ENCODE measurements around the gene TNS1. TPM values are rescaled to one million over a fixed set of nuclear protein-coding genes. Genes with fewer than 3 reads are reported as not detected.

TNS1 gene
- total and polyA plus RNA-seq, 9 of the 15 experiments (the other 6 are each of a cell fraction or from before 2014, with no cell fraction given) = 0.13 to 2.7 (median 0.77) TPM

- TF ChIP-seq EGR1 (conservative IDR thresholded peaks at IDR 0.05) (peak; percentile 22; the same call in 1 of the 2 replicates), CREB1 (IDR thresholded peaks at IDR 0.05) (peak; percentile 37; the same call in 1 of the 2 replicates), CREB1 (CRISPR knock-in tag; IDR thresholded peaks at IDR 0.05) (no peak), TAF9B (IDR thresholded peaks at IDR 0.05; ENCODE audit: partially characterized antibody) (no peak), CBFA2T3 (IDR thresholded peaks at IDR 0.05) (peak; percentile 80), CREB3 (tag; conservative IDR thresholded peaks at IDR 0.05; ENCODE audit: low read depth) (0 out of 2 replicates have a peak, but pooled peaks have one; percentile 41), MAFG (tag; conservative IDR thresholded peaks at IDR 0.05) (0 out of 2 replicates have a peak, but pooled peaks have one; percentile 3), NR2C2 (CRISPR knock-in tag; IDR thresholded peaks at IDR 0.05) (no peak), NR2C2 (tag; IDR thresholded peaks at IDR 0.05) (peak; percentile 51; the same call in 1 of the 2 replicates), TAL1 (IDR thresholded peaks at IDR 0.05) (peak; percentile 71), SPI1 (IDR thresholded peaks at IDR 0.05; ENCODE audit: borderline replicate concordance, low read depth, low read length) (peak; percentile 31; the same call in 1 of the 2 replicates), TFAP4 (CRISPR knock-in tag; IDR thresholded peaks at IDR 0.05; ENCODE audit: borderline replicate concordance) (peak; percentile 54; the same call in 1 of the 2 replicates), TFE3 (CRISPR knock-in tag; IDR thresholded peaks at IDR 0.05) (no peak)
These were observed 175.2 kb downstream of the TNS1 start (continued) for GRCh38 chr2:217827430-217828201.

Data from K562 (cell line).